ENCODE measurements around the gene MYT1. TPM values are rescaled to one million over a fixed set of nuclear protein-coding genes. Genes with fewer than 3 reads are reported as not detected.

Gene MYT1
- polyA plus RNA-seq, 1 experiment, result not detected

DNA sequence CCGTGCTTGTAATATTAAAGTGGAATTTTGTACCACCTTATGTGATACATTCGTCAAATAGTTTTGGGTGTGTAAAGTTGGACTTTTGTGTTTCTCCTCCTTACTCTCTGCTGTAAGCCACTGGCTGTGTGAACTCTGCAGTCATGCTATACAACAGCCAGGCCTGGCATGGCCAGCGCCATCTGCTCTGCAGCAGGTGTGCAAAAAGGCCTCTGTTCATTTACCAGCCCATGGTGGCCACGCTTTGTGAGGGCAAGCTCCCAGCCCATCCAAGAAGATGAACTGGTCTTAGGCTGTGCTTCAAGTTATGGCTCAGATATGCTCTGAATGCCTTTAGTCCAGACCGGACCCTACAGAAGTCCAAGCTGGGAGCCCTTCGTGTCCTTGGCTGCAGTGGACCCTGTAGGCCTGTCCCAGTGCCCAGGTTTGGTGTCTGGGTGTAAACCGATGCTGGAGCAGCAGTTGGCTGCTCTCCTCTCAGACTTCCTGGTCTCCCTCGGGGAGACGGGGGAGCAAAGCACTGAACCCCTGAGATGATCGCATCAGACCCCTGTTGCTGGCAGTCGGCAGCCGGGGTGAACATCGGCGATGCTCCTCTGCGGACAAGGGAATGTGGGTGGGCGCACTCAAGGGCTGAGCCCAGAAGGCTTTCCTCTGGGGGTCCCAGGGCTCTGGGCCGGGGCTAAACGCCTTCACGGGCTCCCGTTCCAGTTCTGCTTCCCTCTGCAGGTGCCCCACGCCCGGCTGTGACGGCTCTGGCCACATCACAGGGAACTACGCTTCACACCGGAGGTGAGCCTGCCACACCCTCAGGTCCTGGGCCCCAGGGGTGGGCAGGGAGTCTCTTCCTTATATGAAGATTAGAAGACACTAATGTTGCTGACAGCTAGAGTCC, 62.7 kb downstream of the MYT1 start:
- no peaks in the 10 kb centered on the region for H3K36me3 ChIP-seq (ENCODE audit: control insufficient read depth, insufficient read depth, low read length)
- ChIA-PET CTCF (no interaction called here), POLR2A (no interaction called here)
- no peak for DNase-seq (ENCODE audit: low read depth)
- TF ChIP-seq, protein P1, sequence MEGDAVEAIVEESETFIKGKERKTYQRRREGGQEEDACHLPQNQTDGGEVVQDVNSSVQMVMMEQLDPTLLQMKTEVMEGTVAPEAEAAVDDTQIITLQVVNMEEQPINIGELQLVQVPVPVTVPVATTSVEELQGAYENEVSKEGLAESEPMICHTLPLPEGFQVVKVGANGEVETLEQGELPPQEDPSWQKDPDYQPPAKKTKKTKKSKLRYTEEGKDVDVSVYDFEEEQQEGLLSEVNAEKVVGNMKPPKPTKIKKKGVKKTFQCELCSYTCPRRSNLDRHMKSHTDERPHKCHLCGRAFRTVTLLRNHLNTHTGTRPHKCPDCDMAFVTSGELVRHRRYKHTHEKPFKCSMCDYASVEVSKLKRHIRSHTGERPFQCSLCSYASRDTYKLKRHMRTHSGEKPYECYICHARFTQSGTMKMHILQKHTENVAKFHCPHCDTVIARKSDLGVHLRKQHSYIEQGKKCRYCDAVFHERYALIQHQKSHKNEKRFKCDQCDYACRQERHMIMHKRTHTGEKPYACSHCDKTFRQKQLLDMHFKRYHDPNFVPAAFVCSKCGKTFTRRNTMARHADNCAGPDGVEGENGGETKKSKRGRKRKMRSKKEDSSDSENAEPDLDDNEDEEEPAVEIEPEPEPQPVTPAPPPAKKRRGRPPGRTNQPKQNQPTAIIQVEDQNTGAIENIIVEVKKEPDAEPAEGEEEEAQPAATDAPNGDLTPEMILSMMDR (IDR thresholded peaks at IDR 0.05; ENCODE audit: insufficient read depth, low read depth, low read length), result no peak
- no peak overlapping the region for H3K4me3 ChIP-seq (ENCODE audit: low read depth, low read length)
- H3K27me3 ChIP-seq (ENCODE audit: control insufficient read depth, insufficient read depth, low read length), result peaks cover 5% of the 10 kb centered on the region

DNA sequence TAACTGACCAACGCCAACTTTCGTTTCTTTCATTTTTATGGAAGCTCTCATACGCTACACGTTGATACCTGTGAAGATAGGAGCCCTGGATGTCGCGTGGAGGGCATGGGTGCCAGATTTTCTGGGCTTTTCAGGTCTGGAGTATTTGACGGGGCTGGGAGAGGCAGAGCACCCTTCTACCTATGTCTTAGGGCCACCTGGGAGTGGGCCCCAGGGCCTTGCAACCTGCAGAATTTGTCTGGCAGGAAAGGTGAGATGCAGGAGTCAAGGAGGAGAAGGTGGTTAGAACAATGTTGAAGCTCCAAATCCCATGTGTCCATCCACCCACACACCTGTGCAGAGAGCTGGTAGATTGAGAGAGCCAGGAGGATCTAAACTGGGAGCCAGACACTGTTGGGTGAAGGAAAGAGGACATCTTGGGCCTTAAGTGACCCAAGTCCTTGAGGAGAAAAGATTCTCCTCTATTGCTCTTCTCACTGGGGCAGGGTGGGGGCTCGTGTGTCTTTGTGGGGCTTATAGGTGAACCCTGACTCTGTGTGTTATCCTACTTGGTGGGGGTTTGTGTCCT, 63.9 kb downstream of the MYT1 start:
- POLR2A ChIA-PET, result no interaction called here
- DNase-seq (ENCODE audit: low read depth), result no peak
- Histone ChIP-seq H3K4me3 (ENCODE audit: low read depth, low read length) (no peak overlapping the region), H3K27me3 (ENCODE audit: control insufficient read depth, insufficient read depth, low read length) (peaks cover 5% of the 10 kb centered on the region), H3K36me3 (ENCODE audit: control insufficient read depth, insufficient read depth, low read length) (no peaks in the 10 kb centered on the region)
- CTCF ChIA-PET, result no interaction called here
- TF ChIP-seq, protein P1 (IDR thresholded peaks at IDR 0.05; ENCODE audit: insufficient read depth, low read depth, low read length), result no peak

DNA sequence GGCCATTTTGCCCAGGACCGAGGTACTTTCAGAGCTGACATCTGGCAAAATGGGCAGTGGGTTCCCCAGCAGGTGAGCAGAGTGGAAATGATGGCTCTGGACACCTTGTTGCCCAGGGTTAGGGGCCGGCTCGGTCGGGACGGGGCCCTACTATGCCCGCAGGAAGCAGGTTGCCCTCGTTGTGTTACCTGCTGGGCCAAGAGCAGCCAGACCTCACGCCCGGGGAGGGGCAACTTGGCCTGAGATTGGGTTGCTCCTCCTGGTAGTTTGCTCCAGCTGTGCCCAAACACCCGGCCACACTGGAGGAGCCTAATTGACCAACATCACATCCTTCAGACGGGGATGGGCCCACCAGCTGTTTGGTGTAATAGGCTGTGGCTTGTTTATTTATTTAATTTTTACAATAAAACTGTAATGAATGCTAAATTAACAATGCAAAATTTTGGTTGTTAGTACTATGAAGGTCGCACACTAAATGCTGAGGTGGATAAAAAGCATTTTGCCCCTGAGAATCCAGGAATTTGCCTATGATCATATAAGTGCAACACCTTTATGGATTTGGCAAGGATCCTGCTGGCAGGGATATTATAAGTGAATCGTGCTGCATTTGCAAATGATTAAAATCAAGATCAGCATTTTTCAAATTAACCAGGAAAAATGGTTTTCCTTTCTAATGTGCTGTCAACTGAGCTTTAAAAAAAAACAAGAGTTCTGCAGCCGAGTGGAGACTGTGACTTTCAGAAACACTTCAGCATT, 64.7 kb downstream of the MYT1 start:
- Histone ChIP-seq H3K27me3 (ENCODE audit: control insufficient read depth, insufficient read depth, low read length) (peaks cover 5% of the 10 kb centered on the region), H3K4me3 (ENCODE audit: low read depth, low read length) (no peak overlapping the region), H3K36me3 (ENCODE audit: control insufficient read depth, insufficient read depth, low read length) (no peaks in the 10 kb centered on the region)
- ChIA-PET CTCF (no interaction called here), POLR2A (no interaction called here)
- DNase-seq (ENCODE audit: low read depth), result no peak
- TF ChIP-seq, protein P1 (IDR thresholded peaks at IDR 0.05; ENCODE audit: insufficient read depth, low read depth, low read length), result no peak

GRCh38 chr20:64229507-64230061, 65.3 kb downstream of the MYT1 start:
- Histone ChIP-seq H3K27me3 (ENCODE audit: control insufficient read depth, insufficient read depth, low read length) (peaks cover 5% of the 10 kb centered on the region), H3K36me3 (ENCODE audit: control insufficient read depth, insufficient read depth, low read length) (no peaks in the 10 kb centered on the region), H3K4me3 (ENCODE audit: low read depth, low read length) (no peak overlapping the region)
- DNase-seq (ENCODE audit: low read depth), result peak; percentile 14
- TF ChIP-seq, protein P1 (IDR thresholded peaks at IDR 0.05; ENCODE audit: insufficient read depth, low read depth, low read length), result no peak
- CTCF ChIA-PET, result no interaction called here
- POLR2A ChIA-PET, result no interaction called here
